Measurements from ENCODE around the gene CYB561D1. TPM values are rescaled to one million over a fixed set of nuclear protein-coding genes. Genes with fewer than 3 reads are reported as not detected.

The CYB561D1 gene
- total and polyA plus RNA-seq, 2 of the 13 experiments (the other 11 are each of a cell fraction or from before 2014, with no cell fraction given) = 3.9 to 4.1 TPM

DNA sequence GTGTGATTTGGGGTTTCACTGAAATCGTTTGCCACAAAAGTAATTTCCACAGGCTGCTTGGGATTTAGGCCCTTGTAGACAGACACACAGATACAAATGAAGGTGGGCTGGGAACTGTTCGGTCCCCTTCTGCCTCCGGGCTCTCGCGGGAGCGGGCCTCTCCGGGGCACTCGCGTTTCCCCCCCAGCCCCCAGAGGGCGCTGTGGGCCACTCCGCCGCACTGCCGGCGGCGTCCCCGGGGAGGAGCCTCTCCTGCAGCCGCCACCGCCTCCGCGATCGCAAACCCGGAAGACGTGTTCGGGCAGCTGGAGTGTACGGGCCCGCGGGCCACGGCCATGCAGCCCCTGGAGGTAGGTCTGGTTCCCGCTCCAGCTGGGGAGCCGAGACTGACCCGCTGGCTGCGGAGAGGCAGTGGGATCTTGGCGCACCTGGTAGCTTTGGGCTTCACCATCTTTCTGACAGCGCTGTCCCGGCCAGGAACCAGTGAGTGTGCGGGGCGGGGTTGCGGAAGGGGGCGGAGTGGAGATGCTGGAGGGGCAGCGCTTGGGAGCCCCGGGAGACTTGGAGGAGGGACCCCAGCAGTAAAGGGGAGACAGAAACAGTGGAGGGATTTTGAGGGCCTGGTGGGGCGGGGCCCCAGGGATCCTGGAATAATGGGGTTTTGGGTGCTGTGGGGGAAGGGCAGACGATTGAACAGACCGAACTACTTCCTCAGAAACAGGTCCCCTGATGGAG, at the start of gene CYB561D1 (continued):
- TF ChIP-seq KDM5B (CRISPR knock-in tag; IDR thresholded peaks at IDR 0.05; ENCODE audit: borderline replicate concordance) = peak; percentile 83
- peak; percentile 99 for TF ChIP-seq SAP130 (CRISPR knock-in tag; IDR thresholded peaks at IDR 0.05; ENCODE audit: low read depth)
- TF ChIP-seq PHF21A (CRISPR knock-in tag; IDR thresholded peaks at IDR 0.05) = no peak
- TF ChIP-seq ZSCAN29 (CRISPR knock-in tag; conservative IDR thresholded peaks at IDR 0.05) = 0 out of 2 replicates have a peak, but pooled peaks have one; percentile 30
- peak; percentile 70 for TF ChIP-seq ZNF776 (CRISPR knock-in tag; IDR thresholded peaks at IDR 0.05)
- TF ChIP-seq ZNF20 (CRISPR knock-in tag; IDR thresholded peaks at IDR 0.05) = no peak
- TF ChIP-seq ZBTB46 (CRISPR knock-in tag; IDR thresholded peaks at IDR 0.05; ENCODE audit: borderline replicate concordance) = no peak
- TF ChIP-seq, protein P1, sequence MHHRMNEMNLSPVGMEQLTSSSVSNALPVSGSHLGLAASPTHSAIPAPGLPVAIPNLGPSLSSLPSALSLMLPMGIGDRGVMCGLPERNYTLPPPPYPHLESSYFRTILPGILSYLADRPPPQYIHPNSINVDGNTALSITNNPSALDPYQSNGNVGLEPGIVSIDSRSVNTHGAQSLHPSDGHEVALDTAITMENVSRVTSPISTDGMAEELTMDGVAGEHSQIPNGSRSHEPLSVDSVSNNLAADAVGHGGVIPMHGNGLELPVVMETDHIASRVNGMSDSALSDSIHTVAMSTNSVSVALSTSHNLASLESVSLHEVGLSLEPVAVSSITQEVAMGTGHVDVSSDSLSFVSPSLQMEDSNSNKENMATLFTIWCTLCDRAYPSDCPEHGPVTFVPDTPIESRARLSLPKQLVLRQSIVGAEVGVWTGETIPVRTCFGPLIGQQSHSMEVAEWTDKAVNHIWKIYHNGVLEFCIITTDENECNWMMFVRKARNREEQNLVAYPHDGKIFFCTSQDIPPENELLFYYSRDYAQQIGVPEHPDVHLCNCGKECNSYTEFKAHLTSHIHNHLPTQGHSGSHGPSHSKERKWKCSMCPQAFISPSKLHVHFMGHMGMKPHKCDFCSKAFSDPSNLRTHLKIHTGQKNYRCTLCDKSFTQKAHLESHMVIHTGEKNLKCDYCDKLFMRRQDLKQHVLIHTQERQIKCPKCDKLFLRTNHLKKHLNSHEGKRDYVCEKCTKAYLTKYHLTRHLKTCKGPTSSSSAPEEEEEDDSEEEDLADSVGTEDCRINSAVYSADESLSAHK (CRISPR knock-in tag; IDR thresholded peaks at IDR 0.05; ENCODE audit: borderline replicate concordance) = no peak
- peak; percentile 86 for TF ChIP-seq RAD21 (CRISPR knock-in tag; IDR thresholded peaks at IDR 0.05)
- TF ChIP-seq RXRB (CRISPR knock-in tag; IDR thresholded peaks at IDR 0.05; ENCODE audit: borderline replicate concordance) = peak; percentile 40; the same call in 1 of the 2 replicates
- TF ChIP-seq, protein P2, sequence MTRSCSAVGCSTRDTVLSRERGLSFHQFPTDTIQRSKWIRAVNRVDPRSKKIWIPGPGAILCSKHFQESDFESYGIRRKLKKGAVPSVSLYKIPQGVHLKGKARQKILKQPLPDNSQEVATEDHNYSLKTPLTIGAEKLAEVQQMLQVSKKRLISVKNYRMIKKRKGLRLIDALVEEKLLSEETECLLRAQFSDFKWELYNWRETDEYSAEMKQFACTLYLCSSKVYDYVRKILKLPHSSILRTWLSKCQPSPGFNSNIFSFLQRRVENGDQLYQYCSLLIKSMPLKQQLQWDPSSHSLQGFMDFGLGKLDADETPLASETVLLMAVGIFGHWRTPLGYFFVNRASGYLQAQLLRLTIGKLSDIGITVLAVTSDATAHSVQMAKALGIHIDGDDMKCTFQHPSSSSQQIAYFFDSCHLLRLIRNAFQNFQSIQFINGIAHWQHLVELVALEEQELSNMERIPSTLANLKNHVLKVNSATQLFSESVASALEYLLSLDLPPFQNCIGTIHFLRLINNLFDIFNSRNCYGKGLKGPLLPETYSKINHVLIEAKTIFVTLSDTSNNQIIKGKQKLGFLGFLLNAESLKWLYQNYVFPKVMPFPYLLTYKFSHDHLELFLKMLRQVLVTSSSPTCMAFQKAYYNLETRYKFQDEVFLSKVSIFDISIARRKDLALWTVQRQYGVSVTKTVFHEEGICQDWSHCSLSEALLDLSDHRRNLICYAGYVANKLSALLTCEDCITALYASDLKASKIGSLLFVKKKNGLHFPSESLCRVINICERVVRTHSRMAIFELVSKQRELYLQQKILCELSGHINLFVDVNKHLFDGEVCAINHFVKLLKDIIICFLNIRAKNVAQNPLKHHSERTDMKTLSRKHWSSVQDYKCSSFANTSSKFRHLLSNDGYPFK (CRISPR knock-in tag; IDR thresholded peaks at IDR 0.05; ENCODE audit: borderline replicate concordance) = peak; percentile 79; the same call in 1 of the 2 replicates
- peak; percentile 94 for TF ChIP-seq HDAC1 (CRISPR knock-in tag; IDR thresholded peaks at IDR 0.05)
- peak; percentile 44; the same call in 1 of the 2 replicates for TF ChIP-seq ZNF83 (CRISPR knock-in tag; IDR thresholded peaks at IDR 0.05; ENCODE audit: borderline replicate concordance)
- TF ChIP-seq, protein P3, sequence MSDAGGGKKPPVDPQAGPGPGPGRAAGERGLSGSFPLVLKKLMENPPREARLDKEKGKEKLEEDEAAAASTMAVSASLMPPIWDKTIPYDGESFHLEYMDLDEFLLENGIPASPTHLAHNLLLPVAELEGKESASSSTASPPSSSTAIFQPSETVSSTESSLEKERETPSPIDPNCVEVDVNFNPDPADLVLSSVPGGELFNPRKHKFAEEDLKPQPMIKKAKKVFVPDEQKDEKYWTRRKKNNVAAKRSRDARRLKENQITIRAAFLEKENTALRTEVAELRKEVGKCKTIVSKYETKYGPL (CRISPR knock-in tag; IDR thresholded peaks at IDR 0.05) = no peak
- no peak for TF ChIP-seq AKNA (CRISPR knock-in tag; IDR thresholded peaks at IDR 0.05; ENCODE audit: borderline replicate concordance)
